ENCODE measurements around the gene AACS. TPM values are rescaled to one million over a fixed set of nuclear protein-coding genes. Genes with fewer than 3 reads are reported as not detected.
A peak's percentile ranks its signal among the peaks of the same experiment; 100 is the strongest.
"Not testable (repeated sequence)": the region's sequence is repeated elsewhere in the genome, so short reads cannot be mapped to it uniquely, and the experiment has no call there.

The AACS gene
- polyA plus RNA-seq, 1 experiment, result 18.0 TPM

DNA sequence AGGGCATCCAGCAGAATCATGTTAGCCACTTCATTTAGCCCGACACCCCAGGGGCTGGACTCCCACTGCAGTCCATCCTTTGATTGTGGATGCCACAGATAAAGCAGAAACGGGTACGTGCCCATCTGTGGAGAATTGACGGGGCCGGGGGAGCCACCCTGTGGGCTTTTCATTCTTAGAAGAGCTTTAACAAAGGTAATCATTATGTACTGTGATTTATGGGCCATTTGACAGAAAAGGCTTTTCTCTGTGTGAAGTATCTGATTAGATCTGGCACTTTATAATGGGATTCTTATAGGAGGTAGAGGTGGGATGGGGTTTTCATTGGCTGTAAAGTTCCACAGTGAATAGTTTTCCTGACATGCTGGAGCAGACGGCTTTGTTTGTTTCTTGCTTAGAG is 40.4 kb downstream of the AACS start:
- Histone ChIP-seq H3K27ac (ENCODE audit: low read depth, low read length) (no peak overlapping the region), H3K27me3 (ENCODE audit: control insufficient read depth, insufficient read depth, low read length) (no peaks in the 10 kb centered on the region), H3K4me3 (ENCODE audit: low read depth, low read length) (no peak overlapping the region), H3K9me3 (ENCODE audit: control insufficient read depth, insufficient read depth, low read length) (no peaks in the 10 kb centered on the region)
- TF ChIP-seq, protein P1, sequence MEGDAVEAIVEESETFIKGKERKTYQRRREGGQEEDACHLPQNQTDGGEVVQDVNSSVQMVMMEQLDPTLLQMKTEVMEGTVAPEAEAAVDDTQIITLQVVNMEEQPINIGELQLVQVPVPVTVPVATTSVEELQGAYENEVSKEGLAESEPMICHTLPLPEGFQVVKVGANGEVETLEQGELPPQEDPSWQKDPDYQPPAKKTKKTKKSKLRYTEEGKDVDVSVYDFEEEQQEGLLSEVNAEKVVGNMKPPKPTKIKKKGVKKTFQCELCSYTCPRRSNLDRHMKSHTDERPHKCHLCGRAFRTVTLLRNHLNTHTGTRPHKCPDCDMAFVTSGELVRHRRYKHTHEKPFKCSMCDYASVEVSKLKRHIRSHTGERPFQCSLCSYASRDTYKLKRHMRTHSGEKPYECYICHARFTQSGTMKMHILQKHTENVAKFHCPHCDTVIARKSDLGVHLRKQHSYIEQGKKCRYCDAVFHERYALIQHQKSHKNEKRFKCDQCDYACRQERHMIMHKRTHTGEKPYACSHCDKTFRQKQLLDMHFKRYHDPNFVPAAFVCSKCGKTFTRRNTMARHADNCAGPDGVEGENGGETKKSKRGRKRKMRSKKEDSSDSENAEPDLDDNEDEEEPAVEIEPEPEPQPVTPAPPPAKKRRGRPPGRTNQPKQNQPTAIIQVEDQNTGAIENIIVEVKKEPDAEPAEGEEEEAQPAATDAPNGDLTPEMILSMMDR (IDR thresholded peaks at IDR 0.05; ENCODE audit: low read depth, low read length), result no peak
- CTCF ChIA-PET, result interaction anchor here (0.6 kb wide), 1 partner anchor 99 kb away, joined by 3 read pairs; no protein-coding TSS in a partner anchor
- POLR2A ChIA-PET, result no interaction called here
- no peak for DNase-seq (ENCODE audit: low read depth, low spot score)

GRCh38 chr12:125110641-125111360 is 45.6 kb downstream of the AACS start:
- DNase-seq (ENCODE audit: low read depth, low spot score), result peak; percentile 53
- Histone ChIP-seq H3K27ac (ENCODE audit: low read depth, low read length) (peak overlapping the region; percentile 47), H3K9me3 (ENCODE audit: control insufficient read depth, insufficient read depth, low read length) (no peaks in the 10 kb centered on the region; the same call in 1 of the 2 replicates), H3K27me3 (ENCODE audit: control insufficient read depth, insufficient read depth, low read length) (no peaks in the 10 kb centered on the region), H3K4me3 (ENCODE audit: low read depth, low read length) (no peak overlapping the region)
- ChIA-PET CTCF (no interaction called here), POLR2A (no interaction called here)
- TF ChIP-seq, protein P1 (IDR thresholded peaks at IDR 0.05; ENCODE audit: low read depth, low read length), result no peak

GRCh38 chr12:125111403-125111802 is 46.2 kb downstream of the AACS start:
- TF ChIP-seq, protein P1 (IDR thresholded peaks at IDR 0.05; ENCODE audit: low read depth, low read length), result no peak
- no peak for DNase-seq (ENCODE audit: low read depth, low spot score)
- ChIA-PET POLR2A (no interaction called here), CTCF (no interaction called here)
- no peaks in the 10 kb centered on the region; the same call in 1 of the 2 replicates for H3K9me3 ChIP-seq (ENCODE audit: control insufficient read depth, insufficient read depth, low read length)
- no peak overlapping the region for H3K4me3 ChIP-seq (ENCODE audit: low read depth, low read length)
- no peak overlapping the region for H3K27ac ChIP-seq (ENCODE audit: low read depth, low read length)
- no peaks in the 10 kb centered on the region for H3K27me3 ChIP-seq (ENCODE audit: control insufficient read depth, insufficient read depth, low read length)

- DNase-seq (ENCODE audit: low read depth, low spot score); H3K4me3 ChIP-seq (ENCODE audit: low read depth, low read length); CTCF ChIA-PET; H3K9me3 ChIP-seq (ENCODE audit: control insufficient read depth, insufficient read depth, low read length); H3K27me3 ChIP-seq (ENCODE audit: control insufficient read depth, insufficient read depth, low read length); H3K27ac ChIP-seq (ENCODE audit: low read depth, low read length); POLR2A ChIA-PET: not testable (repeated sequence)
These were observed 47.4 kb downstream of the AACS start for GRCh38 chr12:125112614-125113013.

DNA sequence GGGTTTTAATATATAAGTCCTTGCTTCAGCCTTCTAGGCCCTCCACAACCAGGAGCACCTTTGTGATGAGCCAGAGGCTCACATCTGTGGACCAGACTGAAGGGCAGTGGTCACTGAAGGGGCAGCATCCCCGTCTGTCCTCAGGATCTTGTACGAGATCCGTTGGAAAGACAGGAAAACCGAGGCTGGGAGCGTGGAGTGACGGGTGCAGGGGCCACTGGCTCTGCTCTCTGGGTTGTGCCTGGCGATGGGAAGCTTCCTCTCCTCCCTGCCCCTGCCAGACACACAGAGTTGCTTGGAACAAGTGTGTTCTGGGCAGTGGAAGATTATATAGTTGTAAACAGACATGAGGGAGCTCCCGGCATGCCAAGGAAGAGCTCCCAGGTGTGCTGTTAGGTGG is 48.0 kb downstream of the AACS start:
- no peak for DNase-seq (ENCODE audit: low read depth, low spot score)
- TF ChIP-seq, protein P1 (IDR thresholded peaks at IDR 0.05; ENCODE audit: low read depth, low read length), result no peak
- H3K27me3 ChIP-seq (ENCODE audit: control insufficient read depth, insufficient read depth, low read length), result no peaks in the 10 kb centered on the region
- no peaks in the 10 kb centered on the region; the same call in 1 of the 2 replicates for H3K9me3 ChIP-seq (ENCODE audit: control insufficient read depth, insufficient read depth, low read length)
- POLR2A ChIA-PET, result no interaction called here
- CTCF ChIA-PET, result no interaction called here
- no peak overlapping the region for H3K4me3 ChIP-seq (ENCODE audit: low read depth, low read length)
- no peak overlapping the region for H3K27ac ChIP-seq (ENCODE audit: low read depth, low read length)
